GM12878 (cell line): Measurements from ENCODE around the gene HSD17B10. TPM values are rescaled to one million over a fixed set of nuclear protein-coding genes. Genes with fewer than 3 reads are reported as not detected.

ENCODE experiments used
- ATAC-seq: fragments of 200-7000 bp; cut with Tn5 transposase; 3 replicates; pipeline ENCODE4 v1.9.1; 2020; ENCODE audit warnings: mild to moderate bottlenecking, moderate library complexity
- BruUV-seq: library from RNA; stranded (reverse); fragments of 400-500 nt; replicated peaks from 2 replicates; lab custom pipeline; 2021; lab: Mats Ljungman, UMichigan
- CTCF ChIA-PET: fragments of 300-600 bp; sonication (Branson Sonifier 250); formaldehyde crosslinking; extraction: SDS; loops from one replicate; lab custom pipeline; 2021; ENCODE audit warnings: inconsistent platforms; lab: Yijun Ruan, JAX
- POLR2A ChIA-PET: fragments of 350-600 bp; formaldehyde crosslinking; extraction: SDS; loops from one replicate; lab custom pipeline; 2021; ENCODE audit warnings: inconsistent platforms; lab: Charles Lee
- RAD21 ChIA-PET: fragments of 300-600 bp; sonication (Branson Sonifier 250); formaldehyde crosslinking; loops from one replicate; lab custom pipeline; 2023; ENCODE audit warnings: antibody characterized with exemption; ENCODE audit not compliant: unreplicated experiment; lab: Charles Lee
- SMC1A ChIA-PET: fragments of 300-600 bp; sonication (Branson Sonifier 250); formaldehyde crosslinking; loops from one replicate; lab custom pipeline; 2023; ENCODE audit not compliant: unreplicated experiment, uncharacterized antibody; lab: Charles Lee
- DNase-seq: peaks from one replicate; pipeline ENCODE4 v3.0.0-alpha.2; 2011; ENCODE audit warnings: low read depth, low spot score
- FAIRE-seq: peaks from 3 replicates; lab custom pipeline; 2011; peaks lifted over from hg19 to GRCh38; lab: Jason Lieb, UNC
- H2AFZ ChIP-seq: 2 replicates; pipeline ENCODE4 v1.6.0; 2011; ENCODE audit warnings: low read depth, low read length, control low read depth; ENCODE audit not compliant: control insufficient read depth
- H3K27ac ChIP-seq: 2 replicates; pipeline ENCODE4 v1.5.1; 2011; ENCODE audit warnings: control low read depth; ENCODE audit not compliant: control insufficient read depth, insufficient read depth
- H3K27me3 ChIP-seq, 2 experiments: replicated peaks in 1 of 2; 2 replicates each; pipeline versions ENCODE4 v1.6.0 to v1.6.1; 2011; ENCODE audit warnings: low read length in 1 of 2; ENCODE audit not compliant: control insufficient read depth in 2 of 2, insufficient read depth in 2 of 2
- H3K36me3 ChIP-seq, 2 experiments: 2 replicates each; pipeline ENCODE4 v1.5.1; 2011; ENCODE audit warnings: low read length in 1 of 2; ENCODE audit not compliant: control insufficient read depth in 2 of 2, insufficient read depth in 2 of 2
- H3K4me1 ChIP-seq: 2 replicates; pipeline ENCODE4 v1.6.1; 2011; ENCODE audit warnings: mild to moderate bottlenecking, low read length, moderate library complexity, mixed read lengths; ENCODE audit not compliant: control insufficient read depth, insufficient read depth
- H3K4me2 ChIP-seq: 2 replicates; pipeline ENCODE4 v1.6.0; 2011; ENCODE audit warnings: control low read depth; ENCODE audit not compliant: control insufficient read depth, insufficient read depth
- H3K4me3 ChIP-seq: fragments of 200-600 bp; sonication (generic); 2 replicates; pipeline ENCODE4 v1.5.1; 2016
- H3K79me2 ChIP-seq: 2 replicates; pipeline ENCODE4 v1.6.0; 2011; ENCODE audit warnings: low read length; ENCODE audit not compliant: control insufficient read depth, insufficient read depth
- H3K9ac ChIP-seq: 2 replicates; pipeline ENCODE4 v1.8.0; 2011; ENCODE audit warnings: low read length, control low read depth, mixed read lengths; ENCODE audit not compliant: control insufficient read depth, insufficient read depth
- H3K9me3 ChIP-seq: replicated peaks from 3 replicates; pipeline ENCODE4 v1.5.1; 2011; ENCODE audit warnings: mild to moderate bottlenecking, low read length; ENCODE audit not compliant: control insufficient read depth, insufficient read depth
- H4K20me1 ChIP-seq: 2 replicates; pipeline ENCODE4 v1.6.0; 2011; ENCODE audit not compliant: control insufficient read depth, insufficient read depth
- ATF7 ChIP-seq: fragments of 450-650 bp; IDR thresholded peaks from 2 replicates; pipeline ENCODE4 v1.6.1; 2016; ENCODE audit warnings: low read depth, mild to moderate bottlenecking
- EGR1 ChIP-seq, 2 experiments: IDR thresholded peaks; 1 replicate in 1 of 2; 2 replicates in 1 of 2; pipeline ENCODE4 v1.6.1; 2011 to 2012; ENCODE audit warnings: low read depth in 2 of 2, low read length in 2 of 2, borderline replicate concordance in 1 of 2, mild to moderate bottlenecking in 1 of 2, moderate library complexity in 1 of 2
- ETV6 ChIP-seq, 2 experiments: fragments of 450-650 bp in 1 of 2; IDR thresholded peaks in 1 of 2; conservative IDR thresholded peaks in 1 of 2; 2 replicates each; pipeline ENCODE4 v1.6.1; 2014; ENCODE audit warnings: antibody characterized with exemption in 1 of 2, borderline replicate concordance in 1 of 2, low read depth in 1 of 2, mild to moderate bottlenecking in 1 of 2, moderate library complexity in 1 of 2
- KLF5 ChIP-seq: fragments of 450-650 bp; IDR thresholded peaks from 2 replicates; pipeline ENCODE4 v1.6.1; 2014; ENCODE audit warnings: mild to moderate bottlenecking; ENCODE audit not compliant: partially characterized antibody
- NFIC ChIP-seq: IDR thresholded peaks from 2 replicates; pipeline ENCODE4 v1.6.1; 2012; ENCODE audit warnings: low read depth, mild to moderate bottlenecking, inconsistent platforms, low read length, moderate library complexity
- PML ChIP-seq: IDR thresholded peaks from 2 replicates; pipeline ENCODE4 v1.6.1; 2012; ENCODE audit warnings: low read length, inconsistent platforms
- RUNX3 ChIP-seq: IDR thresholded peaks from 2 replicates; pipeline ENCODE4 v1.6.1; 2012; ENCODE audit warnings: low read length, inconsistent platforms
- SIX5 ChIP-seq: IDR thresholded peaks from 2 replicates; pipeline ENCODE4 v1.6.1; 2011; ENCODE audit warnings: mild to moderate bottlenecking, low read depth, low read length, moderate library complexity; ENCODE audit not compliant: severe bottlenecking
- SMARCA5 ChIP-seq: fragments of 450-650 bp; IDR thresholded peaks from 2 replicates; pipeline ENCODE4 v1.6.1; 2017; ENCODE audit warnings: mild to moderate bottlenecking
- SMC3 ChIP-seq: IDR thresholded peaks from 2 replicates; pipeline ENCODE4 v1.6.1; 2011; ENCODE audit warnings: low read length, improper control_type of control experiment, borderline replicate concordance
- TBL1XR1 ChIP-seq: IDR thresholded peaks from 2 replicates; pipeline ENCODE4 v1.6.1; 2012; ENCODE audit warnings: low read depth, low read length, improper control_type of control experiment
- YY1 ChIP-seq: IDR thresholded peaks from 2 replicates; pipeline ENCODE4 v1.6.1; 2011; ENCODE audit warnings: low read depth, mild to moderate bottlenecking, low read length
- WGBS: methylation state at CpG from one replicate; pipeline ENCODE4 v1.1.6; 2016; ENCODE audit warnings: low lambda C conversion rate; ENCODE audit not compliant: insufficient replicate concordance, insufficient coverage; ENCODE audit errors: missing lambda C conversion rate; 5-methylcytosine and 5-hydroxymethylcytosine counted together
- in situ Hi-C: fragments of 300-500 bp; cut with MboI; formaldehyde crosslinking; loops from 9 replicates; pipeline ENCODE4 v1.14.3; 2018; ENCODE audit warnings: mixed read lengths
- intact Hi-C: fragments of 100-400 bp; cut with micrococcal nuclease; formaldehyde crosslinking; loops from one replicate; pipeline ENCODE4 v1.14.2; 2022; ENCODE audit not compliant: unreplicated experiment
- polyA plus RNA-seq, 11 experiments: library from polyadenylated mRNA; depleted of rRNA in 4 of 11; unstranded in 6 of 11; stranded (reverse) in 5 of 11; fragments of >200 nt; fragmentation: Nextera tagmentation in 4 of 11; fragmentation: Illumina TruSeq in 1 of 11; extraction: Ambion mirVana in 4 of 11; extraction: Trizol in 1 of 11; gene quantifications; 1 replicate in 1 of 11; 2 replicates in 10 of 11; pipeline versions ENCODE4 v1.2.1 to v1.2.3, GENCODE V29; 2011 to 2016; ENCODE audit warnings: inconsistent platforms in 2 of 11, missing spikeins in 2 of 11, low read depth in 1 of 11
- total RNA-seq, 4 experiments: library from RNA; depleted of rRNA in 3 of 4; stranded (reverse); fragments of >200 nt in 3 of 4; fragmentation: Illumina TruSeq in 1 of 4; extraction: Trizol in 1 of 4; gene quantifications; 2 replicates each; pipeline versions ENCODE4 v1.2.1 to v1.2.3, GENCODE V29; 2013 to 2021
- TF ChIP-seq, protein P1 (sequence below): IDR thresholded peaks from 2 replicates; pipeline ENCODE4 v1.6.1; 2011; ENCODE audit warnings: low read depth, mild to moderate bottlenecking, low read length, moderate library complexity, borderline replicate concordance; ENCODE audit errors: extremely low read depth
- TF ChIP-seq, protein P2 (sequence below): fragments of 450-650 bp; conservative IDR thresholded peaks from 2 replicates; pipeline ENCODE4 v1.6.1; 2017; ENCODE audit warnings: mild to moderate bottlenecking, moderate library complexity
- TF ChIP-seq, protein P3 (sequence below): fragments of 450-650 bp; IDR thresholded peaks from 2 replicates; pipeline ENCODE4 v1.6.1; 2017; ENCODE audit warnings: mild to moderate bottlenecking, moderate library complexity

The HSD17B10 gene
- total and polyA plus RNA-seq, 10 of the 15 experiments (the other 5 are each of a cell fraction or from before 2014, with no cell fraction given), result 43.7 to 313 (median 187) TPM

DNA sequence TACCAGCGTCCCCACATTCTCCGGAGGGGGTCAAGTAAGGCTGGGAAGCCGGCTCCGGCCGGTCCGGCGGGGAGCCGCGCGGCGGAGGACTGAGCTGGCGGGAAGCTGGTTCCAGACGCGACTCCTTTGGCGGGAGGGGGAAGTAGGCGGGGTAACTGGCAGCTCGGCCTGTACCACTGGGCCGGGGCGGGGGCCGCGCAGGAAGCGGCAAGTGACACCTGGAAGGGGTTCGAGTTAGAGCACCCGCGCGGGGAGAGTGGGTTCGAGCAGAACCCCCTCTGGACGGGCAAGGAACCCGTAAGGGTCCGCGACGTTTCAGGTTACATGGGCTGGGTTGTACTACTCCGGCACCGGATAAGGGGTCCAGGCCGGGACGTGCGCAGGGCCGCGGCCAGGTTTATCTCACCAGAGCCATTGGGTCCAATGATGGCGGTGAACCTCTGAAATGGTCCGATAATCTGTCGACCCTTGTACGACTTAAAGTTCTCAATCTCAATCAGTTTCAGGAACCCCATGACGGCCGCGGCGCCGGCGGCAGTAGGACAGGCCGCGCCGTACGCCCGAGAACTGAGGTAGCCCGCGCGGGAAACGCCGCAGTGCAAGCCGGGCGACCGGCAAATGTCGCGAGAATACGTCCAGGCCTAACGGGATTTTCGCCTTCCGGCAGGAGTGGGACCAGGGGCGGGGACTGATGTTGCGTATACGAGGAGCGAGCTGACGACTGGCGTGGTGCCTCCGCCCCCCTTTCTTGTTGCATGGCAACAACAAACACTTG is 11.9 kb downstream of the HSD17B10 start, which contains the start of gene SMC1A:
Gene SMC1A (minus strand): TSS at position 569 of the 775 bp plus-strand sequence. CDS start 54 bp downstream, at position 515.
- Histone ChIP-seq H3K9ac (peak within 1 kb of the TSS; percentile 99), H3K79me2 (peaks cover 48% of the 10 kb centered on the region), H3K4me2 (peak within 1 kb of the TSS; percentile 100), H3K4me3 (peak within 1 kb of the TSS; percentile 80), H3K27ac (peak within 1 kb of the TSS; percentile 98), H4K20me1 (no peaks in the 10 kb centered on the region; the same call in 1 of the 2 replicates), H3K9me3 (no peaks in the 10 kb centered on the region), H3K36me3 (no peaks in the 10 kb centered on the region), H3K27me3 (no peaks in the 10 kb centered on the region), H2AFZ (peak within 1 kb of the TSS; percentile 75), H3K4me1 (peaks cover 6% of the 10 kb centered on the region)
- in situ Hi-C loops, result no loop called here
- no TSS peak for BruUV-seq
- ChIA-PET RAD21 (interaction anchor here (0.9 to 2.8 kb wide), 6 partner anchors 8 to 197 kb away, joined by 3 to 11 read pairs (median 6); partner anchors contain the start of gene KDM5C), SMC1A (interaction anchor here (0.9 to 2.3 kb wide), 7 partner anchors 10 to 110 kb away, joined by 3 to 10 read pairs (median 7); no protein-coding TSS in a partner anchor), CTCF (interaction anchor here (0.8 to 7.5 kb wide), 7 partner anchors 11 to 105 kb away, joined by 3 to 48 read pairs (median 5); partner anchors contain the start of gene HSD17B10), POLR2A (interaction anchor here (0.6 to 2.7 kb wide), 9 partner anchors 11 to 292 kb away, joined by 3 to 10 read pairs (median 4); partner anchors contain the start of gene KDM5C)
- FAIRE-seq (peak; percentile 99), ATAC-seq (peak; percentile 92), DNase-seq (peak; percentile 97)
- WGBS, result 1% methylated on average over 60 of the region's 75 CpGs
- intact Hi-C loops, result loop anchor here (1.0 to 5.0 kb wide), 2 partner anchors 12 to 200 kb away; partner anchors contain the start of gene HSD17B10
- TF ChIP-seq KLF5, result peak; percentile 98
- TF ChIP-seq, protein P1, sequence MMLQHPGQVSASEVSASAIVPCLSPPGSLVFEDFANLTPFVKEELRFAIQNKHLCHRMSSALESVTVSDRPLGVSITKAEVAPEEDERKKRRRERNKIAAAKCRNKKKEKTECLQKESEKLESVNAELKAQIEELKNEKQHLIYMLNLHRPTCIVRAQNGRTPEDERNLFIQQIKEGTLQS, result no peak
- TF ChIP-seq, protein P2, sequence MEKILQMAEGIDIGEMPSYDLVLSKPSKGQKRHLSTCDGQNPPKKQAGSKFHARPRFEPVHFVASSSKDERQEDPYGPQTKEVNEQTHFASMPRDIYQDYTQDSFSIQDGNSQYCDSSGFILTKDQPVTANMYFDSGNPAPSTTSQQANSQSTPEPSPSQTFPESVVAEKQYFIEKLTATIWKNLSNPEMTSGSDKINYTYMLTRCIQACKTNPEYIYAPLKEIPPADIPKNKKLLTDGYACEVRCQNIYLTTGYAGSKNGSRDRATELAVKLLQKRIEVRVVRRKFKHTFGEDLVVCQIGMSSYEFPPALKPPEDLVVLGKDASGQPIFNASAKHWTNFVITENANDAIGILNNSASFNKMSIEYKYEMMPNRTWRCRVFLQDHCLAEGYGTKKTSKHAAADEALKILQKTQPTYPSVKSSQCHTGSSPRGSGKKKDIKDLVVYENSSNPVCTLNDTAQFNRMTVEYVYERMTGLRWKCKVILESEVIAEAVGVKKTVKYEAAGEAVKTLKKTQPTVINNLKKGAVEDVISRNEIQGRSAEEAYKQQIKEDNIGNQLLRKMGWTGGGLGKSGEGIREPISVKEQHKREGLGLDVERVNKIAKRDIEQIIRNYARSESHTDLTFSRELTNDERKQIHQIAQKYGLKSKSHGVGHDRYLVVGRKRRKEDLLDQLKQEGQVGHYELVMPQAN, result peak; percentile 54
- TF ChIP-seq TBL1XR1, result 0 out of 2 replicates have a peak, but pooled peaks have one; percentile 33
- TF ChIP-seq, protein P3, sequence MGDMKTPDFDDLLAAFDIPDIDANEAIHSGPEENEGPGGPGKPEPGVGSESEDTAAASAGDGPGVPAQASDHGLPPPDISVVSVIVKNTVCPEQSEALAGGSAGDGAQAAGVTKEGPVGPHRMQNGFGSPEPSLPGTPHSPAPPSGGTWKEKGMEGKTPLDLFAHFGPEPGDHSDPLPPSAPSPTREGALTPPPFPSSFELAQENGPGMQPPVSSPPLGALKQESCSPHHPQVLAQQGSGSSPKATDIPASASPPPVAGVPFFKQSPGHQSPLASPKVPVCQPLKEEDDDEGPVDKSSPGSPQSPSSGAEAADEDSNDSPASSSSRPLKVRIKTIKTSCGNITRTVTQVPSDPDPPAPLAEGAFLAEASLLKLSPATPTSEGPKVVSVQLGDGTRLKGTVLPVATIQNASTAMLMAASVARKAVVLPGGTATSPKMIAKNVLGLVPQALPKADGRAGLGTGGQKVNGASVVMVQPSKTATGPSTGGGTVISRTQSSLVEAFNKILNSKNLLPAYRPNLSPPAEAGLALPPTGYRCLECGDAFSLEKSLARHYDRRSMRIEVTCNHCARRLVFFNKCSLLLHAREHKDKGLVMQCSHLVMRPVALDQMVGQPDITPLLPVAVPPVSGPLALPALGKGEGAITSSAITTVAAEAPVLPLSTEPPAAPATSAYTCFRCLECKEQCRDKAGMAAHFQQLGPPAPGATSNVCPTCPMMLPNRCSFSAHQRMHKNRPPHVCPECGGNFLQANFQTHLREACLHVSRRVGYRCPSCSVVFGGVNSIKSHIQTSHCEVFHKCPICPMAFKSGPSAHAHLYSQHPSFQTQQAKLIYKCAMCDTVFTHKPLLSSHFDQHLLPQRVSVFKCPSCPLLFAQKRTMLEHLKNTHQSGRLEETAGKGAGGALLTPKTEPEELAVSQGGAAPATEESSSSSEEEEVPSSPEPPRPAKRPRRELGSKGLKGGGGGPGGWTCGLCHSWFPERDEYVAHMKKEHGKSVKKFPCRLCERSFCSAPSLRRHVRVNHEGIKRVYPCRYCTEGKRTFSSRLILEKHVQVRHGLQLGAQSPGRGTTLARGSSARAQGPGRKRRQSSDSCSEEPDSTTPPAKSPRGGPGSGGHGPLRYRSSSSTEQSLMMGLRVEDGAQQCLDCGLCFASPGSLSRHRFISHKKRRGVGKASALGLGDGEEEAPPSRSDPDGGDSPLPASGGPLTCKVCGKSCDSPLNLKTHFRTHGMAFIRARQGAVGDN, result no peak; the same call in 1 of the 2 replicates
- no peak for TF ChIP-seq SMARCA5
- no peak; the same call in 1 of the 2 replicates for TF ChIP-seq RUNX3
- no peak for TF ChIP-seq SMC3
- TF ChIP-seq ETV6 (conservative IDR thresholded peaks at IDR 0.05 in 1 of 2, IDR thresholded peaks at IDR 0.05 in 1 of 2; ENCODE audit: borderline replicate concordance in 1 of 2, low read depth in 1 of 2), result no peak
- 0 out of 3 replicates have a peak, but pooled peaks of 1 of the 2 experiments have one; percentile 1 for TF ChIP-seq EGR1 (IDR thresholded peaks at IDR 0.05; ENCODE audit: borderline replicate concordance in 1 of 2, low read depth in 2 of 2, low read length in 2 of 2)
- peak; percentile 82 for TF ChIP-seq PML
- peak; percentile 74 for TF ChIP-seq YY1
- 0 out of 2 replicates have a peak, but pooled peaks have one; percentile 36 for TF ChIP-seq NFIC
- no peak for TF ChIP-seq SIX5
- TF ChIP-seq ATF7, result peak; percentile 99
